PC-3 (cell line): ENCODE measurements around the gene TRIM75.

Experiments
- EZH2 ChIP-seq: fragments of 300-600 bp; sonication (generic); IDR thresholded peaks from one replicate; pipeline ENCODE4 v1.6.1; 2017; ENCODE audit warnings: antibody characterized with exemption, mild to moderate bottlenecking, low read length; ENCODE audit not compliant: unreplicated experiment
- TF ChIP-seq, protein P1 (sequence below): fragments of 300-600 bp; sonication (generic); conservative IDR thresholded peaks from 2 replicates; pipeline ENCODE4 v1.5.1; 2017; ENCODE audit warnings: antibody characterized with exemption, low read depth, mild to moderate bottlenecking, low read length

DNA sequence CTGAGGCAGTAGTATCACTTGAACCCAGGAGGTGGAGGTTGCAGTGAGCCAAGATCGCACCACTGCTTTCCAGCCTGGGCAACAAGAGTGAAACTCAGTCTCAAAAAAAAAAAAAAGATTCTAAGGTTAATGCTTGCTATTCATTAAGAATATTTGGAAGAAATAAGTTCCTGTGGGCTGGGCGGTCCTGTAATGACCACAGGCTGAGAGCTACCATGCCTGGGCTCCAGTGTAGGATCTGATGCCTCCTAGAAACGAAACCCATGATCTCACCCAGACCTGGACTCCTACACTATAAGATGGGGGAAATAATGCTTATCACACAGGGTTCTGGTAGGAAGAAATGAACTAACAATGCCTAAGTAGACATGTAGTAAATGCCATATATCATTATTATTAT, 41.2 kb downstream of the TRIM75 start:
- no peak for TF ChIP-seq EZH2
- TF ChIP-seq, protein P1, sequence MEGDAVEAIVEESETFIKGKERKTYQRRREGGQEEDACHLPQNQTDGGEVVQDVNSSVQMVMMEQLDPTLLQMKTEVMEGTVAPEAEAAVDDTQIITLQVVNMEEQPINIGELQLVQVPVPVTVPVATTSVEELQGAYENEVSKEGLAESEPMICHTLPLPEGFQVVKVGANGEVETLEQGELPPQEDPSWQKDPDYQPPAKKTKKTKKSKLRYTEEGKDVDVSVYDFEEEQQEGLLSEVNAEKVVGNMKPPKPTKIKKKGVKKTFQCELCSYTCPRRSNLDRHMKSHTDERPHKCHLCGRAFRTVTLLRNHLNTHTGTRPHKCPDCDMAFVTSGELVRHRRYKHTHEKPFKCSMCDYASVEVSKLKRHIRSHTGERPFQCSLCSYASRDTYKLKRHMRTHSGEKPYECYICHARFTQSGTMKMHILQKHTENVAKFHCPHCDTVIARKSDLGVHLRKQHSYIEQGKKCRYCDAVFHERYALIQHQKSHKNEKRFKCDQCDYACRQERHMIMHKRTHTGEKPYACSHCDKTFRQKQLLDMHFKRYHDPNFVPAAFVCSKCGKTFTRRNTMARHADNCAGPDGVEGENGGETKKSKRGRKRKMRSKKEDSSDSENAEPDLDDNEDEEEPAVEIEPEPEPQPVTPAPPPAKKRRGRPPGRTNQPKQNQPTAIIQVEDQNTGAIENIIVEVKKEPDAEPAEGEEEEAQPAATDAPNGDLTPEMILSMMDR, result no peak
